GM18508 (cell line): Measurements from ENCODE around the gene ASB15.
"Not testable (repeated sequence)": the region's sequence is repeated elsewhere in the genome, so short reads cannot be mapped to it uniquely, and the experiment has no call there.

Source experiments
- ATAC-seq: cut with Tn5 transposase; IDR thresholded peaks from one replicate; pipeline ENCODE4 v1.9.1; 2021; ENCODE audit warnings: moderate number of reproducible peaks; ENCODE audit not compliant: insufficient read depth, unreplicated experiment

The ASB15 gene

GRCh38 chr7:123601530-123601929, at the start of gene ASB15:
TSS of gene ASB15 (plus strand) at chr7:123601821. CDS start at chr7:123614503, 12,682 bp downstream.
- ATAC-seq = no peak

GRCh38 chr7:123552134-123552533, 49.5 kb upstream of the ASB15 start:
- not testable (repeated sequence) for ATAC-seq

GRCh38 chr7:123552641-123553040, 49.0 kb upstream of the ASB15 start:
- no peak for ATAC-seq

- no peak for ATAC-seq
These were observed 48.5 kb upstream of the ASB15 start for GRCh38 chr7:123553159-123553558.

- no peak for ATAC-seq
These were observed 46.1 kb upstream of the ASB15 start for GRCh38 chr7:123555484-123555883.

- no peak for ATAC-seq
These were observed 44.6 kb upstream of the ASB15 start for GRCh38 chr7:123557016-123557397.

GRCh38 chr7:123557398-123558288, 44.0 kb upstream of the ASB15 start, which contains the start of gene NDUFA5:
TSS of gene NDUFA5 (minus strand) at chr7:123557818. CDS start at chr7:123557795, 23 bp downstream.
- ATAC-seq = peak; percentile 91

GRCh38 chr7:123558289-123558874, 43.2 kb upstream of the ASB15 start:
- ATAC-seq = no peak

GRCh38 chr7:123562121-123562520, 39.5 kb upstream of the ASB15 start:
- ATAC-seq = no peak

GRCh38 chr7:123569352-123570010, 32.1 kb upstream of the ASB15 start:
- ATAC-seq = no peak

GRCh38 chr7:123570390-123571182, 31.0 kb upstream of the ASB15 start:
- ATAC-seq = no peak

- no peak for ATAC-seq
These were observed 30.4 kb upstream of the ASB15 start for GRCh38 chr7:123571187-123571586.

GRCh38 chr7:123571684-123572083, 29.9 kb upstream of the ASB15 start:
- ATAC-seq = no peak

- no peak for ATAC-seq
These were observed 28.3 kb upstream of the ASB15 start for GRCh38 chr7:123573341-123573740.

- ATAC-seq = no peak
These were observed 27.6 kb upstream of the ASB15 start for GRCh38 chr7:123573896-123574467.

- no peak for ATAC-seq
These were observed 22.2 kb upstream of the ASB15 start for GRCh38 chr7:123579416-123579815.

GRCh38 chr7:123580406-123581161, 21.0 kb upstream of the ASB15 start:
- ATAC-seq = peak; percentile 82

- ATAC-seq = no peak
These were observed 20.5 kb upstream of the ASB15 start for GRCh38 chr7:123581162-123581459.

- no peak for ATAC-seq
These were observed 17.8 kb upstream of the ASB15 start for GRCh38 chr7:123583821-123584220.
